ACHN (cell line): Measurements from ENCODE around the gene DOCK1.

Experiments used
- DNase-seq: peaks from one replicate; pipeline ENCODE4 v3.0.0-alpha.2; 2015
- in situ Hi-C: cut with HindIII; loops from 2 replicates; pipeline ENCODE4 v1.10.0; 2017; ENCODE audit warnings: low sequenced_read_pairs, low pct_ligation_motif_present, low pct_unique_long_range_greater_than_20kb

Gene DOCK1

DNA sequence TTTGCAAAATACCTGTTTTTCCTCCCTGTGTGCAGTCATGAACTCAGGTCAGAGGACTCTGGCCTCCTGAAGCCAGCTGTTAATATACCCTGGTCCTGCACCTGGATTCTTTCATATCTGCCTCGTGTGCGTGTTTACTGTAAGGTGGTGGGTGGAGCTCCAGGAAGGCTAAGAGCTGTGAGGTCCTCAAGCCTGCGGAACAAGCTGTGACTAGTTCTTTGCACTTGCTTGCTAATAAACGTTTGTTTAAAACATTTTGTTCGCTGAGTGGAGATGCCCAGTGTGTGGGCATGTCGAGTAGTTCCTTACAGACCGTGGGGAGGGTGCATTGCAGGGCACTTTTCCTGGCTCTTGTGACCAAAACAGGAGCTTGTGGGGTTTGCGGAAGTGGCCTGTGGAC lies 139.0 kb downstream of the DOCK1 start:
- no peak for DNase-seq
- in situ Hi-C loops, result no loop called here

DNA sequence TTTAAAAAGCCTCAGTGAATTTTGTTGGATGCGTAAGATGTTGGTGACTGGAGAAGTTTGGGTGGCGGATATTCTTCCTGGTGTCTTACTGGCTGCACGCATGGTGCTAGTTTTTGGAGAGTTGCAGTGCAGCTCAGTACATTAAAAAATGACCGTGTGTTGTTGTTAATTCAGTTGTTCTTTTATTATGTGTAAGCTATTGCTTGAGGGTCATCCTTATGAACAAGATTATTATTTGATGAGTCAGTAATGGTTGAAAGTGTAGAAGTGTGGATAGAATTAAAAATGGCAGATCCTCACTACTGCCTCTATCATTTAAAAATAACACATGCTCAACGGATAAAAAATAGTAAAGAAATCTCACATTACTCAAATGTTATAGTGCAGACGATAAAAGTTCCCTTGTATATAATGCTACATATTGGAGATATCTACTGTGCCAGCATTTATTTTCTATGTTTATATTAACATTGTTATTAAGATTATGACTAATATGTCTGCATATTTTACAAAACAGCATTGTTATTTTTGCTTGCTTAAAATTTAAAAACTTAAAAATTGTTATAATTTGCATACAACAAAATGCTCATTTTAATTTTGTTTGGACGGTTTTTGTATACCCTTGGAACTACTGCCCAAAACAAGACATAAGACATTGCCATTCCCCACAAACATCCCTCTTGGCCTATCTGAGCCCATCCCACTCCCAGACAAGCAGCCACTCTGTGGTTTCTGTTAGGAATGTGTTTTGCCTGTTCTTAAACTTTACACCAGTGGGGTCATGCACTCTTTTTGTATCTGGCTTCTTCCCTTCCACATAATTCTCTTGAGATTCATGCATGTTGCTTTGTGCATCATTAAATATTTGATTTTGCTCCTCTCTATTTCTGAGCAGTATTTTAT lies 142.0 kb downstream of the DOCK1 start:
- in situ Hi-C loops, result no loop called here
- no peak for DNase-seq

DNA sequence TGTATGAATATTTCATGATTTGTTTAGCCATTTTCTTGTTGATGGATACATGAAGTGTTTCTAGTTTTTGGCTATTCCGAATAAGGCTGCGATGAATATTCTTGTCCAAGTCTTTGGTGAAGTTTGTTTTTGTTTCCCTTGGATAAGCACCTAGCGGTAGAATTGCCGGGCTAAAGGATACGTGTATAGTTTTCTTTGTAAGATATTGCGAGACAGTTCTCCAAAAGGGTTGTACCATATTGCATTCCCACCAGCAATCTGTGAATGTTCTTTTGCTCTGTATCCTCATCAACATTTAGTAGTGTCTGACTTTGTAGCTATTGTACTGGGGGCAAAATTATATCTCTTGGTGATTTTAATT lies 142.6 kb downstream of the DOCK1 start:
- no peak for DNase-seq
- in situ Hi-C loops, result no loop called here

DNA sequence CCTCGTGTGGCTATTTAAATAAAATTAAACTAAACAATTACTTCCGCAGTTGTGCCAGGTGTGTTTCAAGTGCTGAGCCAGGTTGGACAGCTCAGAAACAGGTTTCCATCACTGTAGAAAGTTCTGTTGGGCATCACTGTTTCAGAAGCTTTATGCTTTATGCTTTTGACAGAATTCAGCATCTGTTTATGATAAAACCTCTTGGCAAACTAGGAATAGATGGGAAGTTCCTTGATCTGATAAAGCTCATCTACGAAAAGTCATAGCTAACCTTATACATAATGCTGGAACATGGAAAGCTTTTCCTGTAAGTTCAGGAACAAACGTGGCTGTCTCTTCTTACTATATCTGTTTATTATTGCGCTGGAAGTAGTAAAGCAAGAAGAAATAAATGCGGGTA lies 143.4 kb downstream of the DOCK1 start:
- in situ Hi-C loops, result no loop called here
- no peak for DNase-seq

DNA sequence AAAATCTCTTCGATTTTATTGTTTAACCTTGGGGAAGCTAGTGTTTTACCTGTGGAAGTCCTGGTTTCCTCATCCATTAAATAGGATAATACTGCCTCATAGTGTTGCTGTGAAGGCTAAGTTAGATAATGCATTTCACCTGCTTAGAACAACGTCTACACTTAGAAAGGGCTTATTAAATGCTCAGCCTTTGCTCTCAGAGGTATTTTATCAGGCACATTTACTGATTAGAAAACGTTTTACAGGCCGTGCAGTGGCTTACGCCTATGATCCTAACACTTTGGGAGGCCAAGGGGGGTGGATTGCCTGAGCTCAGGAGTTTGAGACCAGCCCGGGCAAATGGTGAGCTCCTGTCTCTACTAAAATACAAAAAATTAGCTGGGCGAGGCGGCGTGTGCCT lies 146.8 kb downstream of the DOCK1 start:
- in situ Hi-C loops, result no loop called here
- no peak for DNase-seq

DNA sequence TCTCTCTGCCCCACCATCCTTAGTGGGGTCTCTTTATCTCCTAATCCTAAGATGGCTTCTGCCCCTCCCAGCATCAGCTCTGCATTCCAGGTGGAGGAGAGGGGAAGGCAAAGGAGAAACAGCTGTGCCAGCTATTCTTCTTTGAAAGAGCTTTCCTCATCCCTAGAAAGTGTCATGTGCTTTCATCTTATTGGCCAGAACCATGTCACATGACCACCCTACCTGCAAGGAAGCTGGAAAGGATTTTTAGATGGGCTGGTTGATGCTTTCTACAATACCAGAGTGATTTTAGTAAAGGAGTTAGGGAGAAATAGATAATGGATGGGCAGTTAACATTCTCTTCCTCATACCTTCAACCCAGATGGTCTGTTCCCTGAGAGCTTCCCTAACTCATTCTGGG lies 150.0 kb downstream of the DOCK1 start:
- in situ Hi-C loops, result no loop called here
- DNase-seq, result no peak

DNA sequence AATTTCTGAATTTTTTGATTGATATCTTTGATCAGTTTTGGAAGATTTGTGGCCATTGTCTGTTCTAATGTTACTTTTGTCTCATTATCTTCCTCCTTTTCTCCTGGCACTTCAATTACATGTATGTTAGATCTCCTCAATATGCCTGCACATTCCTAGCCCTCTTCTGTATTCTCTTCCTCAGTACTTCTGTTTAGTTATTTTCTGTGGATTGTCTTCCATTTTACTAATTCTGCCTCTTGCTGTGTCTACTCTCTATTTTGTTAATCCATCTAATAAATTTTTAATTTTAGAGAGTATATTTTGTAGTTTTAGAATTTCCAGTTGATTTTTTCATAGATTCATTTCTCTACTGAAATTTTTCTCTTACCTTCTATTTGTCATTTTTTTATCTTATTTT lies 154.1 kb downstream of the DOCK1 start:
- DNase-seq, result no peak
- in situ Hi-C loops, result no loop called here

DNA sequence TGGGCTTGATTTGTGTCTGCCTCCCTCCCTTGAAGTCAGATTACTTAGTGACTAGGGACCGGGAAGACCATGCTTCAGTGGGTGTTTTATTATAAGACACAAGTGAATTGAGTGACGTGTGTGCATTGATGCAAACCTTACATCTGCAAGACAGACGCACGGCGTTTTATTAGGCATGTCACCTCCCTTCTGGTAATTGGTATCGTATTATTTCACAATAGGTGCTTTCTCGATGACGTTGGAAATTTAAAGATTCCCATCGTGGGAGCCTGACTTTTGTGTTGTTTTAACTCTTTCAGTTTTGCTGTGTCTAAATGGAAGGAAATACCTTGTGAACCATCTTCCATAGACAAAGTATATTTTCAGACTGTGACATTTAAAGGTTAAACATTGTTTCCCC lies 158.5 kb downstream of the DOCK1 start:
- no peak for DNase-seq
- in situ Hi-C loops, result no loop called here

DNA sequence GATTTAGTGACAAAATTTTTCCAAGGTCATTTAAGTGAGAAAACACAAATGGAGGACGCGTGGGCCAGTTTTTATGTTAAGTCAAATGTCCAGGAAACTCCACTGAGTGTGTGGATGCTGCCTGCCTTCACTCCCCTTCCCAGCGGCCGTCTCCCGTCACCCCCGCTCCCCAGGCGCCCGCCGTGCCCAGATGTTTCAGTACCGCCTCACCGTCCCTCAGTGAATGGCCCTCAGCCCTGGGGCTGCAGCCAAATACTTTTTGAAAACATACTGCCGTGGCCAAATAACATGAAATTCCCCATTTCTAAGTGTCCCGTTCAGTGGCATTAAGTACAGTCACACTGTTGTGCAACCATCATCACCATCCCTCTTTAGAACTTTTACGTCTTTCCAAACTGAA lies 159.2 kb downstream of the DOCK1 start:
- in situ Hi-C loops, result no loop called here
- DNase-seq, result no peak

DNA sequence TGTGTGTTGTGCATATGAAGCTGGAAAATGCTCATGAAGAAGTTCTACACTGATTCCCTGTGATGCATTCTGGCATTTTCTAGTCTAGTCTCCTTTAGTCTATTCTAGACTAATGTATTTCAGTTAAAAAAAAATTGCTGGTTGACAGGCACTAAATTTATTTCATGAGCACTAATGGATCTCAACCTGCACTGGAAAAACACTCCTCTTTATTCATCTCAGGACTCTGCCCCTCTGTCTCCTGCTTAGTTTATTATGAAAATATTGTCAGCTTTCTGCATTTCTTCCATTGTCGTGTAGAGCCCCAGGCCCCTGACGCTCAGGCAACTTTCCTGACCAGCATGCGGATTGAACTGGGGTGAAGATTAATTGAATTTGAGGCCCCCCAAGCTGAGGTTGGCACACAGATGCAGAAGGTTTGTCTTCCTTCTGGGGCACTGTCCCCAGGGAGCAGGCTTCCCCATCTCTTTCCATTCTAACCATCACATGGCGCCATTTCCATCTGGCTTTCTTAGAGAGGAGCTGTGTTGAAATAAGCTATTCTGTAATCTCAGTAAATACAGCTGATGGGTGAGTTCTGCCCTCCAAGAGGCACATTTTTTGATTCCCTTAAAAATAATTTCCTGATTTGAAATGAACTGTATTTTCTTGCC lies 162.4 kb downstream of the DOCK1 start:
- no peak for DNase-seq
- in situ Hi-C loops, result no loop called here

DNA sequence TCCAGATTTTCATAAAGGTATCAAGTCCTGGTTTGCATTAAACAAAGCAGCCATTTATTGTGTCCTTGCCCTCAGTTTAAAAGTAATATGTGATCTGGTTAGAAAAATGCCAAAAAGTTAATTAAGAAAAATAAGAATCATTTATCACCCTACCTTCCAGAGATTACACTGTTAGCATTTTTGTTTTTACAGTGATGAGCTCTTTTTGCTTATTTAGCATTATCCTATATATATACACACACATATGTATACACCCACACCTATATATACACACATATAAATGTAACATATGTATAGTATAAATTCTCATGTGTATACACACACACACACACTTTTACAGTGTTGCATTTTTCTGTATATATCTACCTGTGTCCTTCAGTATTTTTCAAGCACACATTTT lies 163.3 kb downstream of the DOCK1 start:
- DNase-seq, result no peak
- in situ Hi-C loops, result no loop called here

DNA sequence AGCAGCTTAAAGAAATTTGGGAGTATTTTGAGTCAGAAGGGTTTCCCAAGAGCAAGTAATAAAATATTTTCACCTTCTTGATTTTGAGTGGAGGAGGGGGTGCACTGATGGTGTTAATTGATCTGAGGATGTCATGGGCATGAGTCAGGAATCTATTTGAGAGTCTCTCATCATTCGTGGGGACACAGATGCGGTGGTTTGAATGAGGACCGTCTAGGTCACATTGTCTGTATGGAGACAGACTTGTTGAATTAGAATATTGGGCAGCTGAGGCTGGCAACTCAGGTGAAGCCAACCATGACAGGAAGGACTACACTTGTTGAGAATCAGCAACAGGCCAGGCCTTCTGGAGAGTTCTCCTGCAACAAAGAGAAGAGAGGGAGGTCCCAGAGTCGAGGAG lies 164.2 kb downstream of the DOCK1 start:
- no peak for DNase-seq
- in situ Hi-C loops, result no loop called here

DNA sequence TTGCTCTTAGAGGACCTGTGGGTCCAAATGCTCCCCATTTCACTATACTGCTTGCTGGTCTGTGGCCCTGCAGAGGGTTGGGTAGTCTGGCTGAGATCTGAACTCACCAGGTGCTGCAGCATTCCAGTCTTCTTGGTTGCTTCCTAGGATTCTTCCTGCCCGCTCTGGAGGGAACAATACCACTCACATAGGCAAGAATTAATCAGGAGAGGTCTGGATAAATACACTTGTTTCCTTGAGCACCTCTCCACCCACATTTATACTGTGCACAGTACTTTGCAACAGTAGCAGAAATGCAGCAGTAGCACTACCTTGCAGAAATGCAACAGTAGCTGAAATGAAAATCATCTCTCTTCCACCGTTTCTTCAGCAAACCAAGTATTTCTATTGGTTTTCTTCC lies 165.9 kb downstream of the DOCK1 start:
- DNase-seq, result no peak
- in situ Hi-C loops, result no loop called here

DNA sequence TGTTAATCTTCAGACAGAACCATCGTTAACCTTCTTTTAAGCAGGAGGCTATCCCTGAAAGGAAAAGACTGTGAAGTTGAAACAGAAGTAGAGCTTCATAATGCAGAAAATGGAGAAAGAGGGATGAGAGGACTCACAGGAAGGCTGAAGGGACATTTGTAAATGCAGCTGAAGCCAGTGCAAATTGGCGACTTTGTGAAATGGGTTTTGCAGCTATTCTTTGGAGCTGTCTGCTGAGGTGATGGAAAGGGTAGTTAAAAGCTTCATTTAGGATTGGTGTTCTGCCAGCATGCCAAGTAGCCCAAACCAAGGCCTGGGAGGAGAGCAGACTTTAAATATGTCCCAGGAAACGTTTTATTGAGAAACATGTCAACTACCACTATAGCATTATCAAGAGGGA lies 168.4 kb downstream of the DOCK1 start:
- in situ Hi-C loops, result no loop called here
- DNase-seq, result no peak

DNA sequence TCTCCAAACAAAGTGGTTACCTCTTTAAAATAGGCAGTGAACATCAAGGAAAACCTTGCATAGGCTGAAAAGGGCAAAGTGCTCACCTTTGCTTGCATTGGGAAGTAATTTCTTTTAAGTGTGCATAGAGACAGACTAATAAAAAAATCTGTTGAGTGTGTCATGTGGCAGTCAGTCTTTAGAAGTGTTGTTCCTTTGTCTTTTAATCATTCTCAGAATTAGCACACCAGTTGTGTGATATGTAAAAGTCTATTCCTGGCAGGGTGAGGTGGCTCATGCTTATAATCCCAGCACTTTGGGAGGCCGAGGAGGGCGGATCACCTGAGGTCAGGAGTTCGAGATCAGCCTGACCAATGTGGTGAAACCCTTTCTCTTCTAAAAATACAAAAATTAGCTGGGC lies 174.2 kb downstream of the DOCK1 start:
- no peak for DNase-seq
- in situ Hi-C loops, result no loop called here

DNA sequence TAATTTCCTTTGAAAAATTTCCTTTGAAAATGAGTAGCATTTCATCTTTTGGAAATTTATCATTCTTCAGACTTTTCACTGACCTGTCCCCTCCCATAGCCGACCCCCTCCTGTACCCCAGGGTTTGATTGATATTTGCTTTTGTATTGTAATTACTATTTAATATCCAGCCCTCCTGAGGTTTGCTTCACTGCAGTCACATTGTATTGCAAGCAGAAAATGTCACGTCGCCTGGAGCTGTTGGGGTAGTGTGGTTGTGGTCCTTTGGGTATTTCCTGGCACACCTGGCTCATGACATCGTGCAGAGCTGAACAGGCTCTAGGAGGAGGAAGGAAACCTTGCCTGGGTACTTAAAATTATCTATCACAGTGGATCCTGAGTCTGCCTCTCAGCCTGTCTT lies 175.1 kb downstream of the DOCK1 start:
- in situ Hi-C loops, result no loop called here
- DNase-seq, result no peak

DNA sequence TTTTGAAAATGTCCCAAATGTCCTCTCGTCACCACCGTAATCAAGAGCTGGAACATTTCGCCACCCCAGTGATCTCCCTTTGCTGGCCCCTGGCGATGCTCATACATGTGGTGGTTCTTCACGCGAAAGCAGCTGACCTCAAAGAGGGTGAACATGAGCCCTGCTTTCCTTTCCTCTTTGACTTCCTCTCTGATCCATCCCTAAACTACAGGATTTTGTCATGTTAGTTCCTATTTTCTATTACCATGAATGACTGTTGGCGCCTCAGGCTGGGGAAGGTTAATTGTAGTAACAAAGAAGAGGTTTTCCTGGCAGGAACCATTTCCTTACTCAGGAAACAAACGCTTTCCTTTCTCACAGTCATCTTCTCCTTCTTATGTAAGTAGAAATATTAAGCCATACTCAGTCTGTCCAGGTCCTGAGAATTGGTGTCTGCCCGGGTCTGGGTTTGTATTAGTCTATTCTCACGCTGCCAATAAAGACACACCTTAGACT lies 176.7 kb downstream of the DOCK1 start:
- DNase-seq, result no peak
- in situ Hi-C loops, result no loop called here

DNA sequence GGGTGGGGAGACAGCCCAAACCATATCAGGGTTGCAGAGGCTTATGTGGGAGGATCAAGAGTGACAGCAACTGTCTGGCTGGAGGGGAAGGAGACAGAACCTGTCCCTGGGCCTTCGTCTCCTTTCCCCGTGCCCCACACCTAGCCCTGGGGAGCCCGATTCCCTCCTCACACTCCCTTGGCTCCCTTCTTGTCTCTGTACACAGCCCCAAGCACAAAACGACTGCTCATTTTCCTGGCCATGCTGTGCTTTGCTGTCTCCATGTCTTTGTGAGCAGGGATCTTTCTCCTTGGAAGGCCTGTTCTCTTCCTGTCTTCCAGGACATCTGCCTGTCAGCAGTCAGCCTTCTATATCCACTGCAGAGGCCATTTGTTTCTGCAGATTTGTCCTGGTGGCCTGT lies 177.4 kb downstream of the DOCK1 start:
- DNase-seq, result no peak
- in situ Hi-C loops, result no loop called here

DNA sequence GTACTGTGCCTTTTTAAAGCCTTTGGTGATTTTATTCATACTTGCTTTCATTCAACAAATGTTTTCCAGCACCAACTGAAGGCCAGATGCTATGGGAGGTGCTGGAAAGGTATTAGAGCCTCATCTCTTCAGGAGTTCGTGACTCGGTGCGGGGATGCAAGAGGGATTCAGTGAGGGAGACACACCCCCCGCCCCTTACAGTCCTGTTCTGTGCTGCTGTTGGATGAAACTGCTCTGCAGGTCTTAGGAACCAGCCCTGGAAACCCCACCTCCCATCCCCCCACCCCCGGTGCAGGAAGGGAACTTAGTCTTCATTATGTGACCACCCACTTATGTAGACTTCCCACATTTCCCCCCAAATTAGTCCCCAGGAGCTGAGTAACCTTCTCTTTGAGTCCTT lies 180.7 kb downstream of the DOCK1 start:
- in situ Hi-C loops, result no loop called here
- no peak for DNase-seq

DNA sequence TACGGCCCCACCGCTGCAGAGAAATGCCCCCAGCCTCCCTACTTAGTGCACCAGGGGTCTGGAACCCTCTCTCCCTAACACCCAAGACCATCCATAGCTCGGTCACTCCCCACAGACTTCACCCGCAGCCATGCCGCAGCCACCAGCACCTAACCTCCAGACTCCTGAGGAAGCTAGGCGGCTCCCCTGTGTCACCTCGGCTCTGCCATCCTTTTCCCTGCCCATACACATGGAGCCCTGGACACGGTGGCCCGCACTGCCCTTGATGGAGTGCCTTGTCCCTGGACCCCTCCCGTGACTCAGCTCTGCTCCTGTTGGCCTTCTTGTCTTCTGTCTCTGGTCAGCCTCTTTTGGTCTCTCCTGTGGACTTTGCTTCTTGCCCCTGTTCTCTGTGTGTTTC lies 183.7 kb downstream of the DOCK1 start:
- DNase-seq, result no peak
- in situ Hi-C loops, result no loop called here
